Activated CD8-positive, alpha-beta memory T cell treated with anti-CD3 and anti-CD28 coated beads, Interleukin-2, amount 10 ng/mL, durations not matched to agents 7 days and 5 days (primary cell): ENCODE measurements around the gene CHD5. TPM values are rescaled to one million over a fixed set of nuclear protein-coding genes. Genes with fewer than 3 reads are reported as not detected.

ENCODE experiments used
- ATAC-seq: fragments of 150-1000 bp; cut with Tn5 transposase; one replicate; pipeline ENCODE4 v1.10.0; 2021; ENCODE audit warnings: moderate library complexity
- CTCF ChIA-PET: fragments of 350-600 bp; sonication (Branson Sonifier 250); formaldehyde crosslinking; loops from one replicate; lab custom pipeline; 2021; ENCODE audit warnings: antibody characterized with exemption; lab: Charles Lee
- DNase-seq: peaks from one replicate; pipeline ENCODE4 v3.0.0-alpha.2; 2020
- H3K27ac Mint-ChIP-seq: one replicate; pipeline ENCODE4 v1.8.0; 2021; ENCODE audit warnings: mild to moderate bottlenecking, mixed read lengths
- H3K27me3 Mint-ChIP-seq: one replicate; pipeline ENCODE4 v1.8.0; 2021; ENCODE audit warnings: mixed read lengths
- H3K36me3 Mint-ChIP-seq: one replicate; pipeline ENCODE4 v1.8.0; 2021; ENCODE audit warnings: mild to moderate bottlenecking, mixed read lengths
- H3K4me1 Mint-ChIP-seq: one replicate; pipeline ENCODE4 v1.8.0; 2021; ENCODE audit warnings: mixed read lengths
- H3K4me3 Mint-ChIP-seq: one replicate; pipeline ENCODE4 v1.8.0; 2021; ENCODE audit warnings: mild to moderate bottlenecking, moderate library complexity, mixed read lengths
- H3K9me3 Mint-ChIP-seq: one replicate; pipeline ENCODE4 v1.8.0; 2022; ENCODE audit warnings: low read depth, mixed read lengths
- total RNA-seq, 2 experiments: library from RNA; stranded (reverse); gene quantifications; one replicate each; pipeline ENCODE4 v1.2.3, GENCODE V29; 2021

The CHD5 gene
- total RNA-seq, 2 experiments from 2014 or later: 0.47 to 1.1 TPM

GRCh38 chr1:6056572-6056948, 123.6 kb downstream of the CHD5 start:
- H3K4me3 Mint-ChIP-seq: no peak overlapping the region
- no peaks in the 10 kb centered on the region for H3K4me1 Mint-ChIP-seq
- no peaks in the 10 kb centered on the region for H3K27me3 Mint-ChIP-seq
- DNase-seq (no peak), ATAC-seq (no peak)
- peaks cover 40% of the 10 kb centered on the region for H3K36me3 Mint-ChIP-seq
- CTCF ChIA-PET: no interaction called here
- H3K27ac Mint-ChIP-seq: no peak overlapping the region
- no peaks in the 10 kb centered on the region for H3K9me3 Mint-ChIP-seq

- CTCF ChIA-PET: no interaction called here
- no peak for DNase-seq
- Mint-ChIP-seq H3K4me3 (no peak overlapping the region), H3K27ac (no peak overlapping the region), H3K4me1 (no peaks in the 10 kb centered on the region), H3K27me3 (no peaks in the 10 kb centered on the region), H3K36me3 (peaks cover 37% of the 10 kb centered on the region), H3K9me3 (no peaks in the 10 kb centered on the region)
- no peak for ATAC-seq
Measured at GRCh38 chr1:6054596-6054995, 125.5 kb downstream of the CHD5 start.

- H3K27me3 Mint-ChIP-seq: no peaks in the 10 kb centered on the region
- peaks cover 36% of the 10 kb centered on the region for H3K36me3 Mint-ChIP-seq
- H3K4me1 Mint-ChIP-seq: peaks cover under 1% of the 10 kb centered on the region
- CTCF ChIA-PET: interaction anchor here (0.7 to 1.3 kb wide), 4 partner anchors 21 to 193 kb away, joined by 3 to 5 read pairs (median 3); no protein-coding TSS in a partner anchor
- no peak overlapping the region for H3K27ac Mint-ChIP-seq
- no peaks in the 10 kb centered on the region for H3K9me3 Mint-ChIP-seq
- ATAC-seq (no peak), DNase-seq (no peak)
- no peak overlapping the region for H3K4me3 Mint-ChIP-seq
Measured at GRCh38 chr1:6053206-6053546, 126.9 kb downstream of the CHD5 start.

GRCh38 chr1:6052543-6053205, 127.4 kb downstream of the CHD5 start:
- H3K27ac Mint-ChIP-seq: no peak overlapping the region
- DNase-seq (peak; percentile 64), ATAC-seq (no peak)
- peaks cover 4% of the 10 kb centered on the region for H3K4me1 Mint-ChIP-seq
- CTCF ChIA-PET: interaction anchor here (0.7 to 1.3 kb wide), 3 partner anchors 22 to 194 kb away, joined by 3 to 5 read pairs (median 3); no protein-coding TSS in a partner anchor
- peaks cover 35% of the 10 kb centered on the region for H3K36me3 Mint-ChIP-seq
- no peak overlapping the region for H3K4me3 Mint-ChIP-seq
- no peaks in the 10 kb centered on the region for H3K9me3 Mint-ChIP-seq
- H3K27me3 Mint-ChIP-seq: no peaks in the 10 kb centered on the region

Other genes starting within 250 kb of the CHD5 start
- gene NPHP4, start 187.9 kb downstream of the CHD5 start, total RNA-seq: 10 to 100 TPM; 15.4 to 20.3 TPM
- 100 to 1,000 TPM; 248 to 368 TPM for gene KCNAB2, start 134.4 kb downstream of the CHD5 start, total RNA-seq
- gene RPL22, start 19.3 kb upstream of the CHD5 start, total RNA-seq: 100 to 1,000 TPM; 229 to 287 TPM
- 10 to 100 TPM; 12.4 to 36.7 TPM for gene RNF207, start 25.8 kb upstream of the CHD5 start, total RNA-seq
- gene ICMT, start 55.6 kb upstream of the CHD5 start, total RNA-seq: 10 to 100 TPM; 59.1 to 72.8 TPM
- gene HES3, start 63.9 kb upstream of the CHD5 start, total RNA-seq: not detected
- 1 to 10 TPM; 1.1 to 1.2 TPM for gene GPR153, start 80.8 kb upstream of the CHD5 start, total RNA-seq
- 10 to 100 TPM; 81.3 to 87.0 TPM for gene ACOT7, start 213.4 kb upstream of the CHD5 start, total RNA-seq
- gene HES2, start 239.6 kb upstream of the CHD5 start, total RNA-seq: under 1 TPM in 1 of 2 experiments, not detected in 1; 0.52 TPM
- under 1 TPM; 0.32 to 0.89 TPM for gene ESPN, start 244.5 kb upstream of the CHD5 start, total RNA-seq